K562 (cell line): ENCODE data around the gene MED19. TPM values are rescaled to one million over a fixed set of nuclear protein-coding genes. Genes with fewer than 3 reads are reported as not detected.
A peak's percentile ranks its signal among the peaks of the same experiment; 100 is the strongest.

ENCODE experiments used
- ETV5 ChIP-seq: sonication (generic); formaldehyde crosslinking; IDR thresholded peaks from 2 replicates; pipeline ENCODE4 v1.4.0; 2020; ENCODE audit warnings: low read depth, mild to moderate bottlenecking, missing genetic modification reagents
- ETV6 ChIP-seq, 3 experiments: fragments of 150-350 bp in 1 of 3; sonication (generic) in 1 of 3; formaldehyde crosslinking in 1 of 3; IDR thresholded peaks; 2 replicates each; pipeline versions ENCODE4 v1.6.1 to v1.8.0; 2014 to 2022; ENCODE audit warnings: borderline replicate concordance in 2 of 3, low read depth in 2 of 3, antibody characterized with exemption in 1 of 3, low read length in 1 of 3, mild to moderate bottlenecking in 1 of 3, missing genetic modification reagents in 1 of 3
- NR2C2 ChIP-seq, 2 experiments: fragments of 200-800 bp in 1 of 2; sonication (Bioruptor generic) in 1 of 2; sonication (generic) in 1 of 2; formaldehyde crosslinking in 1 of 2; IDR thresholded peaks; 2 replicates each; pipeline versions ENCODE4 v1.6.1 to v1.8.0; 2016 to 2022; ENCODE audit warnings: mild to moderate bottlenecking in 1 of 2, missing compliant biosample characterization in 1 of 2, missing genetic modification characterization in 1 of 2, missing genetic modification reagents in 1 of 2
- POLR2AphosphoS2 ChIP-seq: IDR thresholded peaks from 2 replicates; pipeline ENCODE4 v1.6.1; 2012; ENCODE audit warnings: low read length, improper control_type of control experiment
- RAD51 ChIP-seq: fragments of 450-650 bp; IDR thresholded peaks from 2 replicates; pipeline ENCODE4 v1.7.1; 2016; ENCODE audit warnings: low read depth, mild to moderate bottlenecking, borderline replicate concordance
- XRCC3 ChIP-seq: fragments of 450-650 bp; IDR thresholded peaks from 2 replicates; pipeline ENCODE4 v1.6.1; 2017; ENCODE audit warnings: mild to moderate bottlenecking, moderate library complexity
- polyA plus RNA-seq, 8 experiments: library from polyadenylated mRNA; depleted of rRNA in 4 of 8; stranded (reverse) in 5 of 8; unstranded in 3 of 8; fragments of >200 nt; fragmentation: Nextera tagmentation in 2 of 8; fragmentation: Illumina TruSeq in 1 of 8; extraction: Ambion mirVana in 2 of 8; extraction: Trizol in 1 of 8; gene quantifications; 2 replicates each; pipeline versions ENCODE4 v1.2.1 to v1.2.3, GENCODE V29; 2011 to 2014; ENCODE audit warnings: inconsistent platforms in 1 of 8, missing spikeins in 1 of 8
- total RNA-seq, 7 experiments: library from RNA; depleted of rRNA in 6 of 7; stranded (reverse); fragments of >200 nt in 6 of 7; fragmentation: Illumina TruSeq in 2 of 7; extraction: Trizol in 2 of 7; gene quantifications; 2 replicates each; pipeline versions ENCODE4 v1.2.1 to v1.2.3, GENCODE V29; 2011 to 2021; ENCODE audit warnings: low replicate concordance in 1 of 7
- TF ChIP-seq, protein P1 (sequence below): fragments of 450-650 bp; IDR thresholded peaks from 2 replicates; pipeline ENCODE4 v1.6.1; 2016; ENCODE audit warnings: mild to moderate bottlenecking, moderate library complexity
- TF ChIP-seq, protein P2 (sequence below): fragments of 450-650 bp; IDR thresholded peaks from 2 replicates; pipeline ENCODE4 v1.6.1; 2016; ENCODE audit warnings: mild to moderate bottlenecking

MED19 gene
- total and polyA plus RNA-seq, 9 of the 15 experiments (the other 6 are each of a cell fraction or from before 2014, with no cell fraction given): 7.3 to 23.5 (median 15.0) TPM

DNA sequence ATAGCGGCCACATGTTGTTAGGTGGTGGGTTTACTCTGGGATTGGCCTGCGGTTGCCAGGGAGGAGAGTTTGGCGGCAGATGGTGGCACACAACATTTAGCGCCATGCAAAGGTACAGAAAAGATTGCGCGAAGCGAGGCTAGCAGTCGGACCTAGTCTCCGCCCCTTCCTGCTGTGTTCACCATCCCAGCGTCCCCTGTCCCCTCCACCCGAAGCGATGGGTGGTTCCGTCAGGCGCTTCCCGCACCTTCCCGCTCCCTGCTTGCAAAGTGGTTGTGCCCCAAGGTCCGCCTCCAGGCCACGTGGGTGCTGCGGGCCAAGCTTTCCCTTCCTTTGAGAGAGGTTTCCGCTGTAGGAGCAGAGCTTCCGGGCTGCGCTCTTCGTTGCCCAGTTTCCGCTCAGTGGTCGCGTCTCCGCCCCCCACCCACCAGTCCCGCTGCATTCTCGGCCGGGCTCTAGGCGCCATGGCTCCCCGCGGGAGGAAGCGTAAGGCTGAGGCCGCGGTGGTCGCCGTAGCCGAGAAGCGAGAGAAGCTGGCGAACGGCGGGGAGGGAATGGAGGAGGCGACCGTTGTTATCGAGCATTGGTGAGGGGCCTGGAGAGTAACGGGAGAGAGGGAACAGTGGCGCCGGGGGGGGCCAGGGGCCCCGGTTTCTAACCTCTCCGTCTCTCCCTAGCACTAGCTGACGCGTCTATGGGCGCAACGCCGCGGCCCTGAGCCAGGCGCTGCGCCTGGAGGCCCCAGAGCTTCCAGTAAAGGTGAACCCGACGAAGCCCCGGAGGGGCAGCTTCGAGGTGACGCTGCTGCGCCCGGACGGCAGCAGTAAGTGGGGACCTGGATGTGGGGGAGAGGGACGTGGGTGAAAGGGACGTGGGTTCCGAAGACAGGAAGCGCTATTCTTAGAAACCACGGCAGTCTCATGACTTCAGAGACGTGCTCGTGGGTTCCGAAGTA lies 29.4 kb upstream of the MED19 start, which contains the start of gene SELENOH (continued):
- TF ChIP-seq, protein P1, sequence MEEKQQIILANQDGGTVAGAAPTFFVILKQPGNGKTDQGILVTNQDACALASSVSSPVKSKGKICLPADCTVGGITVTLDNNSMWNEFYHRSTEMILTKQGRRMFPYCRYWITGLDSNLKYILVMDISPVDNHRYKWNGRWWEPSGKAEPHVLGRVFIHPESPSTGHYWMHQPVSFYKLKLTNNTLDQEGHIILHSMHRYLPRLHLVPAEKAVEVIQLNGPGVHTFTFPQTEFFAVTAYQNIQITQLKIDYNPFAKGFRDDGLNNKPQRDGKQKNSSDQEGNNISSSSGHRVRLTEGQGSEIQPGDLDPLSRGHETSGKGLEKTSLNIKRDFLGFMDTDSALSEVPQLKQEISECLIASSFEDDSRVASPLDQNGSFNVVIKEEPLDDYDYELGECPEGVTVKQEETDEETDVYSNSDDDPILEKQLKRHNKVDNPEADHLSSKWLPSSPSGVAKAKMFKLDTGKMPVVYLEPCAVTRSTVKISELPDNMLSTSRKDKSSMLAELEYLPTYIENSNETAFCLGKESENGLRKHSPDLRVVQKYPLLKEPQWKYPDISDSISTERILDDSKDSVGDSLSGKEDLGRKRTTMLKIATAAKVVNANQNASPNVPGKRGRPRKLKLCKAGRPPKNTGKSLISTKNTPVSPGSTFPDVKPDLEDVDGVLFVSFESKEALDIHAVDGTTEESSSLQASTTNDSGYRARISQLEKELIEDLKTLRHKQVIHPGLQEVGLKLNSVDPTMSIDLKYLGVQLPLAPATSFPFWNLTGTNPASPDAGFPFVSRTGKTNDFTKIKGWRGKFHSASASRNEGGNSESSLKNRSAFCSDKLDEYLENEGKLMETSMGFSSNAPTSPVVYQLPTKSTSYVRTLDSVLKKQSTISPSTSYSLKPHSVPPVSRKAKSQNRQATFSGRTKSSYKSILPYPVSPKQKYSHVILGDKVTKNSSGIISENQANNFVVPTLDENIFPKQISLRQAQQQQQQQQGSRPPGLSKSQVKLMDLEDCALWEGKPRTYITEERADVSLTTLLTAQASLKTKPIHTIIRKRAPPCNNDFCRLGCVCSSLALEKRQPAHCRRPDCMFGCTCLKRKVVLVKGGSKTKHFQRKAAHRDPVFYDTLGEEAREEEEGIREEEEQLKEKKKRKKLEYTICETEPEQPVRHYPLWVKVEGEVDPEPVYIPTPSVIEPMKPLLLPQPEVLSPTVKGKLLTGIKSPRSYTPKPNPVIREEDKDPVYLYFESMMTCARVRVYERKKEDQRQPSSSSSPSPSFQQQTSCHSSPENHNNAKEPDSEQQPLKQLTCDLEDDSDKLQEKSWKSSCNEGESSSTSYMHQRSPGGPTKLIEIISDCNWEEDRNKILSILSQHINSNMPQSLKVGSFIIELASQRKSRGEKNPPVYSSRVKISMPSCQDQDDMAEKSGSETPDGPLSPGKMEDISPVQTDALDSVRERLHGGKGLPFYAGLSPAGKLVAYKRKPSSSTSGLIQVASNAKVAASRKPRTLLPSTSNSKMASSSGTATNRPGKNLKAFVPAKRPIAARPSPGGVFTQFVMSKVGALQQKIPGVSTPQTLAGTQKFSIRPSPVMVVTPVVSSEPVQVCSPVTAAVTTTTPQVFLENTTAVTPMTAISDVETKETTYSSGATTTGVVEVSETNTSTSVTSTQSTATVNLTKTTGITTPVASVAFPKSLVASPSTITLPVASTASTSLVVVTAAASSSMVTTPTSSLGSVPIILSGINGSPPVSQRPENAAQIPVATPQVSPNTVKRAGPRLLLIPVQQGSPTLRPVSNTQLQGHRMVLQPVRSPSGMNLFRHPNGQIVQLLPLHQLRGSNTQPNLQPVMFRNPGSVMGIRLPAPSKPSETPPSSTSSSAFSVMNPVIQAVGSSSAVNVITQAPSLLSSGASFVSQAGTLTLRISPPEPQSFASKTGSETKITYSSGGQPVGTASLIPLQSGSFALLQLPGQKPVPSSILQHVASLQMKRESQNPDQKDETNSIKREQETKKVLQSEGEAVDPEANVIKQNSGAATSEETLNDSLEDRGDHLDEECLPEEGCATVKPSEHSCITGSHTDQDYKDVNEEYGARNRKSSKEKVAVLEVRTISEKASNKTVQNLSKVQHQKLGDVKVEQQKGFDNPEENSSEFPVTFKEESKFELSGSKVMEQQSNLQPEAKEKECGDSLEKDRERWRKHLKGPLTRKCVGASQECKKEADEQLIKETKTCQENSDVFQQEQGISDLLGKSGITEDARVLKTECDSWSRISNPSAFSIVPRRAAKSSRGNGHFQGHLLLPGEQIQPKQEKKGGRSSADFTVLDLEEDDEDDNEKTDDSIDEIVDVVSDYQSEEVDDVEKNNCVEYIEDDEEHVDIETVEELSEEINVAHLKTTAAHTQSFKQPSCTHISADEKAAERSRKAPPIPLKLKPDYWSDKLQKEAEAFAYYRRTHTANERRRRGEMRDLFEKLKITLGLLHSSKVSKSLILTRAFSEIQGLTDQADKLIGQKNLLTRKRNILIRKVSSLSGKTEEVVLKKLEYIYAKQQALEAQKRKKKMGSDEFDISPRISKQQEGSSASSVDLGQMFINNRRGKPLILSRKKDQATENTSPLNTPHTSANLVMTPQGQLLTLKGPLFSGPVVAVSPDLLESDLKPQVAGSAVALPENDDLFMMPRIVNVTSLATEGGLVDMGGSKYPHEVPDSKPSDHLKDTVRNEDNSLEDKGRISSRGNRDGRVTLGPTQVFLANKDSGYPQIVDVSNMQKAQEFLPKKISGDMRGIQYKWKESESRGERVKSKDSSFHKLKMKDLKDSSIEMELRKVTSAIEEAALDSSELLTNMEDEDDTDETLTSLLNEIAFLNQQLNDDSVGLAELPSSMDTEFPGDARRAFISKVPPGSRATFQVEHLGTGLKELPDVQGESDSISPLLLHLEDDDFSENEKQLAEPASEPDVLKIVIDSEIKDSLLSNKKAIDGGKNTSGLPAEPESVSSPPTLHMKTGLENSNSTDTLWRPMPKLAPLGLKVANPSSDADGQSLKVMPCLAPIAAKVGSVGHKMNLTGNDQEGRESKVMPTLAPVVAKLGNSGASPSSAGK: peak; percentile 62
- TF ChIP-seq RAD51 (peak; percentile 90), XRCC3 (no peak), ETV6 (IDR thresholded peaks at IDR 0.05; ENCODE audit: borderline replicate concordance in 1 of 2, low read depth in 2 of 2, low read length in 1 of 2) (peak in 1 of 2 experiments; percentile 71; a peak in 2 of 4 replicates), ETV6 (CRISPR knock-in tag; IDR thresholded peaks at IDR 0.05; ENCODE audit: borderline replicate concordance) (peak; percentile 2; the same call in 1 of the 2 replicates), ETV5 (CRISPR knock-in tag) (peak; percentile 97), NR2C2 (CRISPR knock-in tag; IDR thresholded peaks at IDR 0.05) (peak; percentile 89), NR2C2 (tag; IDR thresholded peaks at IDR 0.05) (peak; percentile 80), POLR2AphosphoS2 (peak; percentile 99)
- TF ChIP-seq, protein P2, sequence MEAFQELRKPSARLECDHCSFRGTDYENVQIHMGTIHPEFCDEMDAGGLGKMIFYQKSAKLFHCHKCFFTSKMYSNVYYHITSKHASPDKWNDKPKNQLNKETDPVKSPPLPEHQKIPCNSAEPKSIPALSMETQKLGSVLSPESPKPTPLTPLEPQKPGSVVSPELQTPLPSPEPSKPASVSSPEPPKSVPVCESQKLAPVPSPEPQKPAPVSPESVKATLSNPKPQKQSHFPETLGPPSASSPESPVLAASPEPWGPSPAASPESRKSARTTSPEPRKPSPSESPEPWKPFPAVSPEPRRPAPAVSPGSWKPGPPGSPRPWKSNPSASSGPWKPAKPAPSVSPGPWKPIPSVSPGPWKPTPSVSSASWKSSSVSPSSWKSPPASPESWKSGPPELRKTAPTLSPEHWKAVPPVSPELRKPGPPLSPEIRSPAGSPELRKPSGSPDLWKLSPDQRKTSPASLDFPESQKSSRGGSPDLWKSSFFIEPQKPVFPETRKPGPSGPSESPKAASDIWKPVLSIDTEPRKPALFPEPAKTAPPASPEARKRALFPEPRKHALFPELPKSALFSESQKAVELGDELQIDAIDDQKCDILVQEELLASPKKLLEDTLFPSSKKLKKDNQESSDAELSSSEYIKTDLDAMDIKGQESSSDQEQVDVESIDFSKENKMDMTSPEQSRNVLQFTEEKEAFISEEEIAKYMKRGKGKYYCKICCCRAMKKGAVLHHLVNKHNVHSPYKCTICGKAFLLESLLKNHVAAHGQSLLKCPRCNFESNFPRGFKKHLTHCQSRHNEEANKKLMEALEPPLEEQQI: peak; percentile 85; the same call in 1 of the 2 replicates
